GM19467 (cell line): Measurements from ENCODE around the gene PMP22.

Experiments used
- ATAC-seq: cut with Tn5 transposase; IDR thresholded peaks from one replicate; pipeline ENCODE4 v1.9.1; 2021; ENCODE audit warnings: mild to moderate bottlenecking, moderate library complexity; ENCODE audit not compliant: unreplicated experiment

Gene PMP22

GRCh38 chr17:15278380-15278779 is 13.3 kb upstream of the PMP22 start:
- ATAC-seq, result no peak

DNA sequence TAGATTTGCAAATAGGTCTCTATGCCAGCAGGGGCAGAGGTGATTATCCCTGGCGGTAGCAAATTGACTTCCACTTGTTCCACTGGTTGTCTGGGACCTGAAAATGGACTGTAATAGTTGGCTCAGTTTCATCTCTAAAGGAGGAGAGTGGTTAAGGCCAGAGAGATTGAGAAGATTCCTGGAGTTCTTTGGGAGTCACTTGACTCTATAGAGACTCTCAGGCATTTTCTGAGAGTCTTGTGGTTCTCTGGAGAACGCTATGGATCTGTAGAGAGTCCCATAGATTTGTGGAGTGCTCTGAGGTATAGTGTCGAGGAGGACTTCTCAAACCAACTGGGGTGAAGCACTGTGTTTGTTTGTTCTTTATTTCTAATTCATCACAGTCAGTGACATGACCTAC is 8.9 kb upstream of the PMP22 start:
- ATAC-seq, result no peak

- ATAC-seq, result no peak
Measured at GRCh38 chr17:15273141-15273793, 8.1 kb upstream of the PMP22 start.

- no peak for ATAC-seq
Measured at GRCh38 chr17:15271741-15272140, 6.6 kb upstream of the PMP22 start.

- ATAC-seq, result no peak
Measured at GRCh38 chr17:15270628-15271381, 5.7 kb upstream of the PMP22 start.

DNA sequence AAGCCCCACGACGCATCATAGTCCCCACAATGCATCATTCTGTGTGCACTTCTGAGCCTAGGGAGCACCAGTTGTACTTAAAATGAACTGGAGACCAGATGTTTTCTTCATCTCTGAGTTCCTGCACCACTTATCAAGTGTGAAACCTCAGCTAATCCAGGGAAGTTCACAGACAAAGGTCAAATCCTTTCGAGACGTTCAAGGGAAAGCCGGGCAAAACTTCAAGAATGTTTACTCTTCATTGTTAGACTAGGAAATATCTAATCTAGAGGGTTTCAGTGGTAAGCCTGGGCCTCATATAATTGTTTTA is 4.6 kb upstream of the PMP22 start:
- no peak for ATAC-seq

DNA sequence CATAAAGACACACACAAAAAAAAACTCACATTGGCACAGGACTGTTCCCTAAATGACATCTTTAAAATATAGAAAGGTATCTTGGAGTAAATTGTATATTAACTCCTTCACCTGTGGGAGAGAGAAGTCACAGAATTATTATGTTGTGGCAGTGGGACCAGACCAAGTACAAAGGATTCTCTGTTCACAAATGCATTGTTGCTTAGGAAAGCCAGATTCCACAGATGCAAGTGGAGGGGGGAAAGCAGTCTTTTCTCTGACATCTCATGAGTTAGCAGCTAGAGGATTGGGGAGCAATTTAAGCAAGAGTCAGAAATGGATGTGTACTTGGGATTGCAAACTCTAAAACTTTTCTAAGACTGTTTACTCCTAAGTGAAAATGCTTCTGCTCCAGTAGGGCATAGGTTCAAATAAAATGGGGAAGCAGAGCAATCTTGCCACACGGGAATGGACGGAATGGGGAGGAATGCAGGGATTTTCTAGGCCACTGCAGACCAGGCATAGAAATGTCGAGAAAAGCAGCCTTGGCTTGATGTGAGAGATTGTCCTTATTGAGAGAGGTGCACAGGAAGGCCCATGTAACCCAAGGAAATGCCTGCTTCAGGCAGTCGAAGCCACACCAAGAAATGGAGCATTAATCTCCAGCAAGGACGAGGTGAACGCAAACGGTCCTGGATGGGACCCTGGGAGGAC is 4.1 kb upstream of the PMP22 start:
- no peak for ATAC-seq

DNA sequence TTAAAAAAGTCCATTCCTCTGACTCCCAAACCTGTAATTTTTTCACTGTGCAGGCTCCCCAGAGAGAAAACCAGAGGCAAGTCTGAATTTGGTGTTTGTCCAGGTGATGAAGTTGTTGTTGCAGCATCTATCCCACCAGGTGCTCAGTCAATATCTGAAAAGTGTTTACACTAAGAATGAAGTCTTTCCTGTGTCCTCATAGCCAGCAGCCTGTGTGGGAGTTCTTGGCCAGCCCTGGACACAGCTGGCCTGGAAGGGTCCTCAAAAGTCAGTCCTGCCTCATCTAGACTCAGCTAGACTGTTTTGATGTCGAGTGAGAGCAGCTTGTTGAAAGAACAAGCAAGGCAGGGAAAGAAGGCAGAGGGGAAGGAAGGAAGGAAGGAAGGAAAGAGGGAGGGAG is 3.3 kb upstream of the PMP22 start:
- ATAC-seq, result no peak

DNA sequence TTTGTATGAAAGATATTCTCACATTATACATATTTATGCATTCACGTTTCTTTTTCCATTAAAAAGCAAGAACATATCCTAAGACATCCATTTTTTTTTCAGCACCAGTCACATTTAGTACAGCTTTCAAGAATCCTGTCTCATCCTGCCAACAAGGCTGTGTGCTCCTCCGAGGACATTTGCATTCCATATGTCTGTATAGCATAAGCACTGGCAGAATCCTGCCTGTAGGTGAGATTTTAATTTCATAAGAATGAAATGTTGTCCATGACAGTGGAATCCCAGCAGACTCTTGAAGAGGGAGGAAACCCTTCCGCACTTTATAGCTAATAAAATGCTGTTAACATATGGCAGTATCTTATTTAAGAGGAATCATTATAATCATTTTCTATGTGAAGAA is 2.9 kb upstream of the PMP22 start:
- no peak for ATAC-seq

DNA sequence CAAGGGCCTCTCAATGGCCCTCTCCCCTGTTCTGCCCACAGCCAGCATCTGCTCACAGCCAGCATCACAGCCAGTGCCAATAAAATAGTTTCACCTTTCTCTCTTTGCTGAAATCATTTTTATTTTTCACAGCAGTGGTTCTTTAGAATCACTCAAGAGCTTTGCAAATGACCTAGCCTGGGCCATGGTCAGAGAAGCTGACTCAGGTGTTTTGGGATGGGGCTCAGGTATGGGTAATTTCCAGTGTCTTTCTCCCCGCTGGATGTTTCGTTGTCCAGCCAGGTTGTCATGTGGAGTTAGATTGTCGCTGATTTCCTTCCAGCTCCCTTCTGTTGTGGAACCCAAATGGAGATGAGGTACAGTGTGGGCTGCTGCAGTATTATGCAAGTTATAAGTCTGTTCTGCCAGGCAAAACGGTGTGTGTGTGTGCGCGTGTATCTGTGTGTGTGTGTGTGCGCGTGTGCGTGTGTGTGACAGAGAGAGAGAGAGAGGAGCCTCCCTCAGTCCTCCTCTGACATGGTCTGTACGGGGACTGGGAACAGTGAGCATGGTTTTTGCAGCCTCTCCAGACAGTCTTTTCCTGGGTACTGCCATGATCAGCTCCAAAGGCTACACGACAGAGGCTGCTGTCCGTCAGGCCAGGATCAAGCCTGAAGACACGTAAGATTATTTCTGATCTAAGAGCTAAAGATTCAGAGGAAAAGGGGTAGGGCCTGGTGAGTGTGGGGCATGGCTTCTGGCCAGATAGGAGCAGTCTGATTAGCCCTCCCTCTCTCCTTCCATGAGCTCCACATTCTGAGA is 1.4 kb upstream of the PMP22 start:
- no peak for ATAC-seq

DNA sequence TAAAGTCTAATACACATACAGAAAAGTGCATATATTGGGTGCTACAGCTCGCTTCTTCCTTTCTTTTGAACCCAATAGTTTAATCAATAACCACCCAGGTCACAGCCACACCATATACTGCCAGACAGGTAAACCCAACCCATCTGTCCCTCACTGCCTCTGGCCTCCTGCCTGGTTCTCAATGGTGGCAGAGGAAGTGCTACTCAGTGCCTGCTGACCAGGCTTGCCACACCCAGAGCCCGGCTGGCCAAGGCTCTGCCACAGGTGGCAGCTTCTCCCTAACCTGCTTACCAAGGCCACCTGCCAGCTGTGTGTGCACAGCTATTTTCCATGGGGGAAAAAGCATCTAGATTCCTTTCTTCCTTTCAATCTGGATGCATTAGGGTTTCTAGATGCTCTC is 584 bp downstream of the PMP22 start:
- ATAC-seq, result no peak

DNA sequence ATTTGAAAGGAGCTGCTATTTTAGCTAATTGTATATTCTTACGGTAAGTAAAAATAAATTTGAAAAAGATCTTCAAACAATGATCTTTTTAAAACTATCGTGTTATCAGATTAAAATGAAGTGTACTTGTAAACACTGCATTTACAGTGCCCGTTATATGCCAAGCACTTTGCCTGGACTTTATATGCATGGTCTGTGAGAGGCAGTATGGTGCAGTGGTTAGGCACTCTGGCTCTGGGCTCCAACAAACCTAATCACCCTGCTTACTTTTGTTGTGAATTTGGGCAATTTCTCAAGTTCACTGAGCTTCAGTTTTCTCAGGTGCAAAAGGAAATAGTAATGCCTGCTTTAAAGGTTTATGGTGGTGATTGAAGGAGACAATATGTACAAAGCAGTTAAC is 1.4 kb downstream of the PMP22 start:
- ATAC-seq, result no peak

GRCh38 chr17:15263206-15263579 is 1.9 kb downstream of the PMP22 start:
- ATAC-seq, result no peak

DNA sequence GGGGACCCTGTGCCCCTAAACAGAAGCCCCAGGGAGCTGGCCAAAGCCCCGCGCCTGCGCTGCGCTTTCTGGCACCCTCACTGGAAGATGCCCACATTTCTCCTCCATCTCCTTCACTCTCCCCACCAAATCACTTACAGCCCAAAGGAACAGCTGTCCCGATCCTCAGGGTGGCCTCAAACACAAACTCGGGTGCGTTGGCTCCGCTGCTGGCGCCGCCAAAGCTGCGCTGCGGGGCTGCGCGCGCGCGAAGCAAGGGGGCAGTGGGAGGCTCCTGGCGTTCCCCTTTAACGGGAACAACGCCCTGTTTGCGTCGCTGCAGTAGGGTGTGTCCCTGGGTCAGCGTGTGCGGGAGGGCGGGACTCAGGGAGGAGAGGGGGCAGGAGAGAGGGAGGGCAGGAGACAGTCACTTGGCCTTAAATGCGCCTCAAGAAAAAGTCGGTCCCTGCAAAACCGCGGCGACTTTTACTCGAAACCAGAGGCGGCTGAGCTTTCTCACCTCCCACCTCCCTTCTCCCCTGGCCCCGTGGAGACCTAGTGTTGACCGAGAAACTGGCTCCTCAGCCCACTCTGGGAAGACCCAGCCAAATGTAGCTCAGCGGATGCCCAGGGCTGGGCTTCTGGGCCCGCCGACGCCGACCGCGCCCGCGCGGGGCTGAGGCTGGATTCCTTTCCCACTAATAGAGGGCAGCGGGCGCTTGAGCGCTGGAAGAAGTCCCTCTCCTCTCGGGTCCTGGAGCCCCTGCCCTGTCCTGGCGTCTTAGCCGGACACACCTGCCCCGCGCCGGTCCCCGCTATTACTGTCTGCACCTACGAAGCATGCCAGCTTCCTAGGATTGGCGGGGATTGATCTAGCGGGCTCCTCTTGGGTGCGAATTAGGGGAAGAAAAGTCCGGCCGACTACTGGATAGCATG is 2.6 kb downstream of the PMP22 start:
- ATAC-seq, result no peak

- no peak for ATAC-seq
Measured at GRCh38 chr17:15261802-15262290, 3.3 kb downstream of the PMP22 start.

- no peak for ATAC-seq
Measured at GRCh38 chr17:15261258-15261801, 3.8 kb downstream of the PMP22 start.

- no peak for ATAC-seq
Measured at GRCh38 chr17:15260376-15261257, 4.5 kb downstream of the PMP22 start.

GRCh38 chr17:15257796-15258512 is 7.2 kb downstream of the PMP22 start:
- ATAC-seq, result no peak
